GM12801 (cell line): ENCODE measurements around the gene ASCC2.

ENCODE experiments used
- CTCF ChIP-seq: IDR thresholded peaks from one replicate; pipeline ENCODE4 v1.5.1; 2011; ENCODE audit warnings: control low read depth; ENCODE audit not compliant: insufficient read length; ENCODE audit errors: extremely low read depth

ASCC2 gene

DNA sequence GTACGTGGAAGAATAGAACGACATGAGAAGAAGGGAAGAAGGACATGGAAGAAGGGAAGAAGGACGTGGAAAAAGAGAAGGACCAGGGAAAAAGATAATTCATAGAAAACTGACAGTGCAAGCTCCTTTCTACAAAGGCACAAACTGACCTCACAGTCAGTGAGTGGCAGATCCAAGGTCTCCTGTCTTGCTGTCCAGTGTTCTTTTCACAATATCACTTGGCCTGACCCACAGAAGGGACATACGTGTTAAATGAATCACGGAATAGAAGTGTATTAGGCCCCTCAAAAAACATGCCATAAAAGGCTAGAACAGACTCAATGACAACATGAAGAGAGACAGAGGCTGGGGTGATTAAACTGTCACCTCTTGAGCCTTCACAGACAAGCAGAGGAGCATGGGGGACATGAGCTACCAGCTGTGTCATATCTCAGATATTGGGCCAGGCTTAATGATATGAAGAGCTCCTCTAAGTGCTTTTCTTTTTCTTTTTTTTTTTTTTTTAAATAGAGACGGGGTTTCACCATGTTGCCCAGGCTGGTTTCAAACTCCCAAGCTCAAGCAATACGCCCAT is 4.6 kb downstream of the ASCC2 start:
- no peak for TF ChIP-seq CTCF

GRCh38 chr22:29831958-29832357 is 6.1 kb downstream of the ASCC2 start:
- TF ChIP-seq CTCF = no peak

DNA sequence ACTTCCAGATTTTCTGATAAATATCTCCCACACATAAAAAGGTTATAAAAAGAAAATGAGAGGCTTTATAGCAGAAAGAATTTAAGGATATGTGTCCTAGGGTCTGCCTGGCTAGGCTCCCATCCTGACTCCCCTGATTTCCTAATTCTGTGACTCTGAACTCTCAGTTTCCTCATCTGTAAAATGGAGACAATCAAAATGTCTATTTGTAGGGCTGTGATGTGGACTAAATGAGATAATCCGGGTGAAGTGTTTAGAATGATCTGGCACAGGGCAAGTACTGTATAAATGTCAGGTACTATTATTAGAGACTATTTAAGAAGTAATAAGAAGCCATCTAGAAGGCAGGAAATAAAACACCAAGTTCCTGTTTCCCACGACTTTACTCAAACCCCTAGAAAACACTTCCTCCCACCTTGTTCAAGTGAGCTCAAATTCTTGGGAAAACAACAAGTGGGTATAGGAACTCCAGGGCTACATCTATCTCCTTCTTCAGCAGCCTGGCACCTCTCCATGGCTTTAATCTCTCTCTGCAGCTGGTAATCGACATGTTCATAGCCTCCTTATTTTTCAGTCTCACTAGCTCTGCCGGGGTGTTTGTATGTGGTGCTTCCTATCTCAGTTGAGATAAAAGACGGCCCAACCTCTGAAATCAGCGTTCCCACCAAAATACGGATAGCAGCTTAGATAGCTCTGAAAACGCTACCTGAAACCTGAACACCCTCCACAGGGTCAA is 6.7 kb downstream of the ASCC2 start:
- no peak for TF ChIP-seq CTCF

GRCh38 chr22:29830585-29830984 is 7.5 kb downstream of the ASCC2 start:
- no peak for TF ChIP-seq CTCF

- TF ChIP-seq CTCF = no peak
Observed at GRCh38 chr22:29827091-29827490, 11.0 kb downstream of the ASCC2 start.

GRCh38 chr22:29825578-29825977 is 12.5 kb downstream of the ASCC2 start:
- TF ChIP-seq CTCF = no peak

DNA sequence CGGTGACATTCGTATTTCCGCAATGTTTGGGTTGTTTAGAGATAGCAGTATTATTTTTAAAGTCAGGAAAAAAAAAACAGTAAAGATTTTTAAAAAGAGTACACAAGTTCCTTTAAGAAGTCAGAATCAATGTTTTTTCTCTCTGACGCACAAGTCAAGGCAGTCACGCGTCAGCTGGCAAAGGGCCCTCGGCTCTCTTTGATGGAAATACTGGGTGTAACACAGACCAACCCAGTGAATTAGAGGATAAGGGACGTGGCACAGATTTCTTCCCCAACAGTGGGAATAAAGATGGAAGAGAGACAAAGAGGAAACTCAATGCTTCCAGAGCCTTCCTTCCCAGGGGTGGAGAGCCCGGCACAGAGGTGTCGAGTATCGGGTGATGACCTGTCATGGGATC is 13.4 kb downstream of the ASCC2 start:
- no peak for TF ChIP-seq CTCF
